DOHH2 (cell line): ENCODE measurements around the gene CCDC38.

Source experiments
- EZH2phosphoT487 ChIP-seq: fragments of 200-600 bp; sonication (generic); IDR thresholded peaks from 2 replicates; pipeline ENCODE4 v1.6.1; 2017; ENCODE audit warnings: borderline replicate concordance, mild to moderate bottlenecking, antibody characterized with exemption, low read length, moderate library complexity, mixed read lengths
- TF ChIP-seq, protein P1 (sequence below): fragments of 200-600 bp; sonication (generic); IDR thresholded peaks from one replicate; pipeline ENCODE4 v1.5.1; 2014; ENCODE audit warnings: antibody characterized with exemption, mild to moderate bottlenecking, low read depth, low read length; ENCODE audit not compliant: poor library complexity, severe bottlenecking

- TF ChIP-seq, protein P1, sequence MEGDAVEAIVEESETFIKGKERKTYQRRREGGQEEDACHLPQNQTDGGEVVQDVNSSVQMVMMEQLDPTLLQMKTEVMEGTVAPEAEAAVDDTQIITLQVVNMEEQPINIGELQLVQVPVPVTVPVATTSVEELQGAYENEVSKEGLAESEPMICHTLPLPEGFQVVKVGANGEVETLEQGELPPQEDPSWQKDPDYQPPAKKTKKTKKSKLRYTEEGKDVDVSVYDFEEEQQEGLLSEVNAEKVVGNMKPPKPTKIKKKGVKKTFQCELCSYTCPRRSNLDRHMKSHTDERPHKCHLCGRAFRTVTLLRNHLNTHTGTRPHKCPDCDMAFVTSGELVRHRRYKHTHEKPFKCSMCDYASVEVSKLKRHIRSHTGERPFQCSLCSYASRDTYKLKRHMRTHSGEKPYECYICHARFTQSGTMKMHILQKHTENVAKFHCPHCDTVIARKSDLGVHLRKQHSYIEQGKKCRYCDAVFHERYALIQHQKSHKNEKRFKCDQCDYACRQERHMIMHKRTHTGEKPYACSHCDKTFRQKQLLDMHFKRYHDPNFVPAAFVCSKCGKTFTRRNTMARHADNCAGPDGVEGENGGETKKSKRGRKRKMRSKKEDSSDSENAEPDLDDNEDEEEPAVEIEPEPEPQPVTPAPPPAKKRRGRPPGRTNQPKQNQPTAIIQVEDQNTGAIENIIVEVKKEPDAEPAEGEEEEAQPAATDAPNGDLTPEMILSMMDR: no peak
- no peak for TF ChIP-seq EZH2phosphoT487
Measured at GRCh38 chr12:95967301-95967700, 24.9 kb upstream of the CCDC38 start.
